Body of pancreas (tissue), 4 donors: Measurements from ENCODE around the gene P3H3. TPM values are rescaled to one million over a fixed set of nuclear protein-coding genes. Genes with fewer than 3 reads are reported as not detected.

Experiments used
- ATAC-seq: fragments of 150-250 bp; one replicate; pipeline ENCODE4 v1.9.1; 2016
- DNase-seq, 4 donors: peaks; one replicate each; pipeline ENCODE4 v3.0.0-alpha.2; 2019
- H3K27ac ChIP-seq, 4 donors: fragments of 200-600 bp; sonication (generic); 1 replicate in 3 of 4; 2 replicates in 1 of 4; pipeline versions ENCODE4 v1.5.1 to v1.6.1; 2016 to 2019; ENCODE audit warnings: mild to moderate bottlenecking in 1 of 4, mixed read lengths in 1 of 4, moderate library complexity in 1 of 4
- H3K27me3 ChIP-seq, 2 donors: fragments of 200-600 bp; sonication (generic); one replicate each; pipeline ENCODE4 v1.6.0; 2016; ENCODE audit warnings: mild to moderate bottlenecking in 1 of 2
- H3K36me3 ChIP-seq, 2 donors: fragments of 200-600 bp; sonication (generic); replicated peaks in 1 of 2; 2 replicates each; pipeline ENCODE4 v1.5.1; 2016; ENCODE audit warnings: low read depth in 2 of 2; ENCODE audit not compliant: insufficient read depth in 1 of 2
- H3K4me1 ChIP-seq: fragments of 200-600 bp; sonication (generic); one replicate; pipeline ENCODE4 v1.6.0; 2016
- H3K4me3 ChIP-seq, 2 donors: fragments of 200-600 bp; sonication (generic); 1 replicate in 1 of 2; 2 replicates in 1 of 2; pipeline ENCODE4 v1.5.1; 2016 to 2019
- H3K9me3 ChIP-seq, 3 donors: fragments of 200-600 bp; sonication (generic); 1 replicate in 2 of 3; 2 replicates in 1 of 3; pipeline ENCODE4 v1.5.1; 2016
- POLR2A ChIP-seq, 3 donors: fragments of 450-650 bp; IDR thresholded peaks; one replicate each; pipeline ENCODE4 v1.6.1; 2016; ENCODE audit warnings: antibody characterized with exemption in 3 of 3, mild to moderate bottlenecking in 2 of 3
- WGBS, 2 donors: methylation state at CpG; one replicate each; pipeline ENCODE4 v1.1.5; 2017; 5-methylcytosine and 5-hydroxymethylcytosine counted together
- intact Hi-C: fragments of 100-400 bp; cut with DNase I; formaldehyde crosslinking; loops from one replicate; pipeline ENCODE4 v1.15.1; 2023
- total RNA-seq, 2 donors: library from RNA; depleted of rRNA; stranded (reverse); fragments of >200 nt; gene quantifications; one replicate each; pipeline ENCODE4 v1.1.0, GENCODE V29; 2016
- TF ChIP-seq, protein P1 (sequence below), 7 experiments: fragments of 450-650 bp in 4 of 7; fragments of 200-600 bp in 3 of 7; sonication (generic) in 3 of 7; IDR thresholded peaks; one replicate each; pipeline ENCODE4 v1.5.1; 2016 to 2019; ENCODE audit warnings: antibody characterized with exemption in 7 of 7

P3H3 gene
- total RNA-seq, 2 donors from 2014 or later: 17.6 to 43.2 TPM

DNA sequence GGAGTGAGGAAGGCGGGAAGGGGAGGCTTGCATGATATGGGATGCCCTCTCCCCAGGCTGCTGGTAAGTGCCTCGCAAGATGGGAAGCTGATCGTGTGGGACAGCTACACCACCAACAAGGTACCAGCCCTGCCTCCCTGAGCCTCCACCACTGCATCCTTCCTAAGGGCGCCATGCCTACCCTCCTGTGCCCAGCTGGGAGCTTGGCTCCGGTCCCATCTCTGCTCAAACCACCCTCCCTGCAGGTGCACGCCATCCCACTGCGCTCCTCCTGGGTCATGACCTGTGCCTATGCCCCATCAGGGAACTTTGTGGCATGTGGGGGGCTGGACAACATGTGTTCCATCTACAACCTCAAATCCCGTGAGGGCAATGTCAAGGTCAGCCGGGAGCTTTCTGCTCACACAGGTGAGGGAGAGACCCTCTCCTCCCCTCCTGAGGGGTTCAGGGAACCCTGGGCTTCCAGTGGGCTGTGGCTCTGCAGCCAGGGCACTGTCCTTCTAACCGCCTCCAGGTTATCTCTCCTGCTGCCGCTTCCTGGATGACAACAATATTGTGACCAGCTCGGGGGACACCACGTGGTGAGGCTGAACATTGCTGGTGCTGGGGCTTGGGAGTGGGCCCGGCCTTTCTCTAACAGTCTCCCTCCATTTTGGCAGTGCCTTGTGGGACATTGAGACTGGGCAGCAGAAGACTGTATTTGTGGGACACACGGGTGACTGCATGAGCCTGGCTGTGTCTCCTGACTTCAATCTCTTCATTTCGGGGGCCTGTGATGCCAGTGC lies 15.1 kb downstream of the P3H3 start:
- ATAC-seq: no peak
- no peaks in the 10 kb centered on the region for H3K4me1 ChIP-seq
- H3K36me3 ChIP-seq: no peaks in the 10 kb centered on the region
- H3K9me3 ChIP-seq: no peaks in the 10 kb centered on the region
- no peak overlapping the region for H3K4me3 ChIP-seq
- 76 to 80% methylated on average over 9 to 16 of the region's 16 CpGs for WGBS, 2 donors
- no peaks in the 10 kb centered on the region for H3K27me3 ChIP-seq
- no peak for DNase-seq
- intact Hi-C loops: no loop called here
- TF ChIP-seq, protein P1, sequence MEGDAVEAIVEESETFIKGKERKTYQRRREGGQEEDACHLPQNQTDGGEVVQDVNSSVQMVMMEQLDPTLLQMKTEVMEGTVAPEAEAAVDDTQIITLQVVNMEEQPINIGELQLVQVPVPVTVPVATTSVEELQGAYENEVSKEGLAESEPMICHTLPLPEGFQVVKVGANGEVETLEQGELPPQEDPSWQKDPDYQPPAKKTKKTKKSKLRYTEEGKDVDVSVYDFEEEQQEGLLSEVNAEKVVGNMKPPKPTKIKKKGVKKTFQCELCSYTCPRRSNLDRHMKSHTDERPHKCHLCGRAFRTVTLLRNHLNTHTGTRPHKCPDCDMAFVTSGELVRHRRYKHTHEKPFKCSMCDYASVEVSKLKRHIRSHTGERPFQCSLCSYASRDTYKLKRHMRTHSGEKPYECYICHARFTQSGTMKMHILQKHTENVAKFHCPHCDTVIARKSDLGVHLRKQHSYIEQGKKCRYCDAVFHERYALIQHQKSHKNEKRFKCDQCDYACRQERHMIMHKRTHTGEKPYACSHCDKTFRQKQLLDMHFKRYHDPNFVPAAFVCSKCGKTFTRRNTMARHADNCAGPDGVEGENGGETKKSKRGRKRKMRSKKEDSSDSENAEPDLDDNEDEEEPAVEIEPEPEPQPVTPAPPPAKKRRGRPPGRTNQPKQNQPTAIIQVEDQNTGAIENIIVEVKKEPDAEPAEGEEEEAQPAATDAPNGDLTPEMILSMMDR (IDR thresholded peaks at IDR 0.05): no peak
- TF ChIP-seq POLR2A (IDR thresholded peaks at IDR 0.05): no peak
- no peak overlapping the region for H3K27ac ChIP-seq

DNA sequence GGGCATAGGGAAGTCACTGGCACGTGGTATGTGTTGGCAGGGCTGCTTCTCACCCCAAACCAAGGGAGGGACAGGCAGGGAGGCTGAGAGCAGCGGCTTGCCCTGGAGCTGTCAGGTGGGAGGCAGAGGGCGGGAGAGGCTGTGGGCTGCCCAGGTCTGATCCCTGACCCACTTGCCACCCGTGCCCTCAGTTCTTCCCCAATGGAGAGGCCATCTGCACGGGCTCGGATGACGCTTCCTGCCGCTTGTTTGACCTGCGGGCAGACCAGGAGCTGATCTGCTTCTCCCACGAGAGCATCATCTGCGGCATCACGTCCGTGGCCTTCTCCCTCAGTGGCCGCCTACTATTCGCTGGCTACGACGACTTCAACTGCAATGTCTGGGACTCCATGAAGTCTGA lies 17.2 kb downstream of the P3H3 start:
- ATAC-seq (no peak), DNase-seq (no peak)
- Histone ChIP-seq H3K36me3 (no peaks in the 10 kb centered on the region), H3K27me3 (no peaks in the 10 kb centered on the region), H3K4me3 (no peak overlapping the region), H3K9me3 (no peaks in the 10 kb centered on the region), H3K27ac (no peak overlapping the region), H3K4me1 (no peaks in the 10 kb centered on the region)
- intact Hi-C loops: no loop called here
- TF ChIP-seq, protein P1 (IDR thresholded peaks at IDR 0.05): no peak
- TF ChIP-seq POLR2A (IDR thresholded peaks at IDR 0.05): no peak
- 81 to 93% methylated on average over 12 to 17 of the region's 17 CpGs for WGBS, 2 donors

DNA sequence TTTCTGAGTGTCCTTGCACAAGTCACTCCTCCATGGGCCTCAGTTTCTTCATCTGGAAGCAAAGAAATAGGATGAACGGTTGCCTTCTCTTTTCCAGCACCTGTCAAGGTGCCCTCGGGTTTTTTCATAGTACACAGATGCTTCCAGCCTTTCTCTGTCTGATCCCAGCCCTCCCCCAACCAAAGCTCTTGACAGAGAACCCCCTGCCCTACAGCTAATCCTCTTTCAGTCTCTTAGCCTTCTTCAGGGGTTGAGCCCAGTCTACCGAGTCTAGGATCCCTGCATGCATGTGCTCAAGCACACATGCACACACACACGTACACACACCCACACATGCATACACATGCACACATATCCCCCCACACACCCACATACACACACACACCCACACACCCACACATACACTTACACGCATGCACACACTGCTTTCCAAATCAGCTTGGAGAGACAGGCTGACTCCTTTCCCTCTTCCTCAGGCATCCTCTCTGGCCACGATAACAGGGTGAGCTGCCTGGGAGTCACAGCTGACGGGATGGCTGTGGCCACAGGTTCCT lies 18.2 kb downstream of the P3H3 start:
- H3K4me3 ChIP-seq: no peak overlapping the region
- H3K27ac ChIP-seq: no peak overlapping the region
- no peaks in the 10 kb centered on the region for H3K36me3 ChIP-seq
- no peak for DNase-seq
- ATAC-seq: no peak
- 76 to 88% methylated on average over 7 of the region's 7 CpGs for WGBS, 2 donors
- H3K27me3 ChIP-seq: no peaks in the 10 kb centered on the region
- no peaks in the 10 kb centered on the region for H3K9me3 ChIP-seq
- intact Hi-C loops: no loop called here
- TF ChIP-seq, protein P1 (IDR thresholded peaks at IDR 0.05): no peak
- TF ChIP-seq POLR2A (IDR thresholded peaks at IDR 0.05): no peak
- H3K4me1 ChIP-seq: peaks cover 8% of the 10 kb centered on the region

DNA sequence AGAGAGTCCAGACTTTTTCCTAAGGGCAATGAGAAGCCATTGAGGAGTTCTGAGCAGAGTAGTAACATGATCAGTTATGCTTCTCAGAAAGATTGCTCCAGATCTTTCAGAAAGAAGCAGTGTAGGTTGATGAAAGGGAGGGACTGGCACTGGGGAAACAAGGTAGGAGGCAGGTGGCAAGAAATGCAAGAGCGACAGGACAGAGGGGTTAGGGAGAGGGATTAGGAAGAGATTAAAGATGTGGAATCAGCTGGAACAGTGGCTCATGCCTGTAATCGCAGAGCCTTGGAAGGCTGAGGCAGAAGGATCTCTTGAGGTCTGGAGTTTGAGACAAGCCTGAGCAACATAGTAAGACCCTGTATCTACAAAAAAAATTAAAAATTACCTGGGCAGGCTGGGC lies 19.5 kb downstream of the P3H3 start:
- intact Hi-C loops: no loop called here
- H3K9me3 ChIP-seq: no peaks in the 10 kb centered on the region
- no peak overlapping the region for H3K4me3 ChIP-seq
- H3K36me3 ChIP-seq: no peaks in the 10 kb centered on the region
- TF ChIP-seq POLR2A (IDR thresholded peaks at IDR 0.05): no peak
- H3K27ac ChIP-seq: no peak overlapping the region
- WGBS, 2 donors: 87 to 92% methylated on average over 2 of the region's 2 CpGs
- DNase-seq (no peak), ATAC-seq (no peak)
- H3K4me1 ChIP-seq: peaks cover 12% of the 10 kb centered on the region
- no peaks in the 10 kb centered on the region for H3K27me3 ChIP-seq

DNA sequence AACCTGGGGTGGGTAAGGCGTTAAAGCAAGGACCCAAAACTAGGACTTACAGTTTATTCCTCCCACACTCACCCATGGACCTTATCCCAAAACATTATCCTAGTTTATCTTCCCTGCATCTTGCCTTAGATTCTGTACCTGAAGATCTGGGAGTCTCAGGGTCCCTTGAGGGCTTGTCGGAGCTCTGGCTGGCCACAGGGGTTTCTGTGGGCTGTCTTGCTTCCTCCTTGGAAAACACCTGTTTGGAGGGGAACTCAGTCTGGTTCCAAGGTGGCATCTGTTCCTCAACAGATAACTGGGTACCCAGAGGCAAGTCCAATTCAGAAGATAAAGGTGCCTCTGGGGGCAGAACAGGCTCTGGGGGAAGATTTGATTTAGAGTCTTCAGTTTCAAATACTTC lies 21.2 kb downstream of the P3H3 start:
- Histone ChIP-seq H3K9me3 (no peaks in the 10 kb centered on the region), H3K36me3 (no peaks in the 10 kb centered on the region), H3K4me1 (peaks cover 28% of the 10 kb centered on the region), H3K4me3 (no peak overlapping the region), H3K27ac (no peak overlapping the region), H3K27me3 (no peaks in the 10 kb centered on the region)
- WGBS, 2 donors: 85% methylated on average over 2 of the region's 2 CpGs
- no peak for DNase-seq
- intact Hi-C loops: no loop called here
- ATAC-seq: no peak
- TF ChIP-seq, protein P1 (IDR thresholded peaks at IDR 0.05): no peak
- TF ChIP-seq POLR2A (IDR thresholded peaks at IDR 0.05): no peak
